GM19240 (cell line): ENCODE data around the gene ADGRA3.

ENCODE experiments used
- DNase-seq: peaks from one replicate; pipeline ENCODE4 v3.0.0; 2011; ENCODE audit warnings: low spot score; ENCODE audit not compliant: insufficient read length

The ADGRA3 gene

GRCh38 chr4:22514001-22514400 is 1.9 kb downstream of the ADGRA3 start:
- no peak for DNase-seq

GRCh38 chr4:22512306-22512705 is 3.6 kb downstream of the ADGRA3 start:
- no peak for DNase-seq

DNA sequence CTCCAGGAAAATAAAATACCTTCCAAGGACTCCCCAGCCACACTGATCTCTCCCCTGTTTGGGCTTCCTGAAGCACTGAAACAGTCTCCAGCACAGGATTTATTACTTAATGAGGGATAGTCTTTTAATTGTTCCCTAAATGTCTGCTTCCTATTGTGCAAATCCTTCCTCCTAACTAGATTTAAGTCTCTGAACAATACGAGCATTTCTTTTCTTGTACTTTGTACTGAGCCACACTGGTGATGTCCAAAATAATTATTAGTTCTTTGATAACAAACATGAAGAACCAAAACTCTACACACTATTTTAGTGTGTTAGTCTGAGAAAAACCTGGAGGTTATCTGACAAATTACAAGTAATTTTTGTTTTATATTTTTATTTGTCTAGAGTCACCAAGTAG is 5.1 kb downstream of the ADGRA3 start:
- no peak for DNase-seq

- no peak for DNase-seq
Observed at GRCh38 chr4:22508376-22508775, 7.5 kb downstream of the ADGRA3 start.

GRCh38 chr4:22504922-22505321 is 10.9 kb downstream of the ADGRA3 start:
- no peak for DNase-seq

DNA sequence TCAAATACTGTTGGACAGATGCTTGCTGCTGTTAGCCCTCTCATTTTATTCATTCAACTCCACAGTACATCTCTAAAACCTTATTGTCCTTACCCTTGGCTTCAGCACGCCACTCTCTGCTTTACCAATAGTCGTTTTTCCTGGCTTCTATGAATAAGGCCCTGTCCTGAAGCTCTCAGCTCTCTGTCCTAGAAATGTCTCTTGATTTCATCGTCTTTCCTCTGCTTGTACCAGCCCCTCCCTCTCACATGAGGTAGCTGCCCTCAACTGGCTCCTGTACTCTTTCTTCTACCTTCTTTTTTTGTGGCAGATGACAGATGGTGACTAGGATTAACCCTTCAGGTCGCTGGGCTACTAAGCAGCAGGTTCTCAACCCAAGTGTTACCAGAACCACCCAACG is 11.4 kb downstream of the ADGRA3 start:
- no peak for DNase-seq

GRCh38 chr4:22502895-22503814 is 12.7 kb downstream of the ADGRA3 start:
- DNase-seq = no peak

DNA sequence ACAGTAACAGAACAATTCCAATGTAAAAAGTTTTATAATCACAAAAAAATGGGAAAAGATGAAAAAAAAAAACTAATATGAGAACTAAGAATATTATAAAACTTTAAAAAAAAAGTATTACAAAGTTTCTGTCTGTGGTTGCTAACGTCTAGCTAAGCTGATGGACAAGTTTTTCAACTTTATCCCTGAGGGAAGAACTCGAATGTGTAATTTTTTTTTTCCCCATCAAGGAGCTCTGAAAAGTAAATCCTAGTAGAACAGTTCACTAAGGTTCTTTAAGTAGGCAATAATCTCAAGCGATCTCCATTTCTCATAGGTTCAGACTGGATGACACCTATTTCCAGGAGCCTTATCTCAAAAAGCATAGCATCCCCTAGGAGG is 14.2 kb downstream of the ADGRA3 start:
- no peak for DNase-seq

DNA sequence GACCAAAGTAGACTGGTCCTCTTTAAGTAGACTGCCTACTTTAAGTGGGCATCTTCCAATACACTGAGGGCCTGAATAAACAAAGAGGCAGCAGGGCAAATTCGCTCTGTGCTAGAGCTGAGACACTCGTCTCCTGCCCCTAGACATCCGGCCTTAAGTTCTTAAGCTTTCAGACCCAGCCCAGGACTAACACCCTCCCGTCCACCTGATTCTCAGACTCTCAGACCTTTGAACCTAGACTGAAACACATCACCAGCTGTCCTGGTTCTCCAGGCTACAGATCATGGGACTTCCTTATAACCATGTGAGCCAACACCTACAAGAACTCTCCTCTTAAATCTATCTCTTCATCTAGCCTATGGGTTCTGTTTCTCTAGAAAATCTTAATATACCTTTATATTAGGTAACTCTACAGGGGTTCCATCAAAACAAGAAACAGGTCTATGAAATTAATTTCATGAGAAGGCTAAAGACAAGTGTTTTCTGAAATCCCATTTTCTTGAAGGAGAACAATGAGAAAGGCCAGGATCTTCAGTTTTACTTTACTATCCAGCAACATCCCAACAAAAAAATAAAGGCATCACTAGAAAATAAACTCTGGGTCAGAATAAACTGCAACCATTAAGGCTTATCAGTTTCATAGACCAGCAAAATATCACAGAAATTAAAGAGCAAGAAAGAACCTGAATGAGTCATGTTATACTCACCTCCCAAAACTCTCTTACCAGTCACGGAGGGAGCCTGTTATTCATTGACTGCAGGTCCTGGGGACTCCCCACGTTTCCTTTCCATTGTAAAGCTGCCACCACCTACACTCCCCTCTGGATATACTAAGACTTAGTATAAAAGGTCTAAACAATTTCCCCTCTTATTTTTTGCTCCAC is 14.8 kb downstream of the ADGRA3 start:
- DNase-seq = no peak

GRCh38 chr4:22500128-22500611 is 15.7 kb downstream of the ADGRA3 start:
- no peak for DNase-seq

- DNase-seq = no peak
Observed at GRCh38 chr4:22498866-22499265, 17.0 kb downstream of the ADGRA3 start.

GRCh38 chr4:22496165-22496813 is 19.6 kb downstream of the ADGRA3 start:
- no peak for DNase-seq

GRCh38 chr4:22493523-22493922 is 22.3 kb downstream of the ADGRA3 start:
- no peak for DNase-seq

- no peak for DNase-seq
Observed at GRCh38 chr4:22492987-22493386, 22.9 kb downstream of the ADGRA3 start.

GRCh38 chr4:22491939-22492338 is 23.9 kb downstream of the ADGRA3 start:
- DNase-seq = no peak

DNA sequence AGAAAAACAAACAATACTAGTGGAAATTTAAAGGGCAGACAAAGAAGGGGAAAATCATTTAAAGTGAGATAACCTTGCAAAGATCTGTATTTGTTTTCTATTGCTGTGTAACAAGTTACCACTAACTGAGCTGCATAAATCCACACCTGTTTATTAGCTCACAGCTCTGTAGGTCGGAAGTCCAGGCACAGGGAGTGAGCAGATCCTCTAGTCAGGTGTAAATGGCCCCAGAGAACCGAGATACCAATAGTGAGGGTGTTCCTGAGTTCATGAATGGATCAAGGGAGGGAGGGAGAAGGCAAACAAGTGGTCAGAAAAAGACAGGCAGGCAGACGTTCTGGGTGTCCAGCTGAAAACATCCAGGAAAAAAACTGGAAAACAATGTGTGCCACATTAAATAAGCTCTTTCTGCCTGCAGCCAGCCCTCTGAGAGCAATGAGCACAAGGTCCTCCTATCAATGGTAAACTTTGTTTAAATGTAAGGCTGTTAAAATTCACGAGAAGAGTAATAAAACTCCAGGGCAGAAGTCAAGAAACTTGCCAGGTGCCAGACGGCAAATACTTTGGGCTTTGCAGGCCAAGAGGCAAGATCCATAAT is 25.0 kb downstream of the ADGRA3 start:
- DNase-seq = no peak

- no peak for DNase-seq
Observed at GRCh38 chr4:22488106-22488505, 27.8 kb downstream of the ADGRA3 start.

- no peak for DNase-seq
Observed at GRCh38 chr4:22487328-22487727, 28.5 kb downstream of the ADGRA3 start.

DNA sequence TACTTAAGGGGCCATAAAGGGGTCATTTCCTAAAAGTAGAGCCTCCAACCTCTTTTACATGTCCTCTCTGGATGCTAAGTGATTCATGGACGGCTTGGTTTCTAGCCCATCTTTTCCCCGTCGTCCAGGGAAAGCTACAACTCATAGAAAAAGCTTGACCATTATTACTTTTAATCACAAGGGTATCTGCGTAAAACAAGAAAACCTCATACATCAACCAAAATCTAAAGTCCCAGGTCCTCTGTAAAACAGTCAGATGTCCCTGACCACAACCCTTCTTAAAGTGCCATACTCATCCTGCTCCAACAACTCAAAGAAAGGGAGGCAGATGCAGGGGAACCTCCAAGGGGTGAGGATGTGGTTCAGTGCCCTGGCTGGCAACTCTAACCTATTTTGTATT is 29.6 kb downstream of the ADGRA3 start:
- DNase-seq = no peak

- no peak for DNase-seq
Observed at GRCh38 chr4:22485737-22486136, 30.1 kb downstream of the ADGRA3 start.

GRCh38 chr4:22483551-22483981 is 32.3 kb downstream of the ADGRA3 start:
- no peak for DNase-seq
